Measurements from ENCODE around the gene RXRA. TPM values are rescaled to one million over a fixed set of nuclear protein-coding genes. Genes with fewer than 3 reads are reported as not detected.

RXRA gene
- total and polyA plus RNA-seq, 2 of the 13 experiments (the other 11 are each of a cell fraction or from before 2014, with no cell fraction given) = 18.9 to 29.2 TPM

DNA sequence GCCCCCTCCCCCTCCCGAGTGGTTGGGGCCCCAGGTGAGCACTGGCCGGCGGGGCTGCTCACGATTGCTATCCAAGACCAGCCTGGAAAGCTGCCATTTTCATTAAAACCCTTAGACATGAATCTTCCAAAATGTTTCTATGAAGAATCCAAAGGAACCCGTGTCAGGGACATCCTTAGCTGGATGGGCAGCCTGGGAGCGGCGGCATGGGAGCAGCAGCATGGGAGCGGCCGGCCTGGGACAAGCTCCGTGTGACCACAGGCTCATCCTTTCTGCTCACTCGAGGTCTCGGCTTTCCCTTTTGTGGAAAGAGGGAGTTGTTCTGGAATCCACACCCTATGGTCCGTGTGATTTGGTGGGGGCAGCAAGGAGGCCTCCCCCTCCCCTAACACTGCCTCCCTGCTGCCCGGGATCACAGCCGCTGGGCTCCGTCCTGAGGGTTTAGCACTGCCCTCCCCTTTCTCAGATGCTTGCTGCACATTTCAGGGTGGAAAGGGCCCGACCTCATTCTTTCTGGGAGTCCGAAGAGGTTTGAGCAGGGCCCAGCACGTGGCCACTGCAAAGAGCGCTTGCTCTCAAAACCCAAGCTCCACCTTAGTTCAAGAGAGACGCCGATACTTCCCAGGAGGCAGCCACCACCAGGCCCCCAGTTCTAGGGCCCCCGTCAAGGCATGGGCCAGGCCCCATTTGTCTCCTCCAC is 127.7 kb downstream of the RXRA start:
- no peak for TF ChIP-seq ZNF335 (CRISPR knock-in tag; IDR thresholded peaks at IDR 0.05)
- no peak for TF ChIP-seq MIXL1 (CRISPR knock-in tag; IDR thresholded peaks at IDR 0.05)
- TF ChIP-seq, protein P1, sequence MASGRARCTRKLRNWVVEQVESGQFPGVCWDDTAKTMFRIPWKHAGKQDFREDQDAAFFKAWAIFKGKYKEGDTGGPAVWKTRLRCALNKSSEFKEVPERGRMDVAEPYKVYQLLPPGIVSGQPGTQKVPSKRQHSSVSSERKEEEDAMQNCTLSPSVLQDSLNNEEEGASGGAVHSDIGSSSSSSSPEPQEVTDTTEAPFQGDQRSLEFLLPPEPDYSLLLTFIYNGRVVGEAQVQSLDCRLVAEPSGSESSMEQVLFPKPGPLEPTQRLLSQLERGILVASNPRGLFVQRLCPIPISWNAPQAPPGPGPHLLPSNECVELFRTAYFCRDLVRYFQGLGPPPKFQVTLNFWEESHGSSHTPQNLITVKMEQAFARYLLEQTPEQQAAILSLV (CRISPR knock-in tag; IDR thresholded peaks at IDR 0.05; ENCODE audit: borderline replicate concordance) = no peak
- TF ChIP-seq ZFP36 (IDR thresholded peaks at IDR 0.05; ENCODE audit: borderline replicate concordance, low read depth, low read length, partially characterized antibody) = no peak
- TF ChIP-seq GABPB1 (CRISPR knock-in tag; IDR thresholded peaks at IDR 0.05) = no peak
- TF ChIP-seq PTBP1 (IDR thresholded peaks at IDR 0.05; ENCODE audit: low read depth, low read length, poor library complexity, severe bottlenecking) = no peak
- TF ChIP-seq, protein P2, sequence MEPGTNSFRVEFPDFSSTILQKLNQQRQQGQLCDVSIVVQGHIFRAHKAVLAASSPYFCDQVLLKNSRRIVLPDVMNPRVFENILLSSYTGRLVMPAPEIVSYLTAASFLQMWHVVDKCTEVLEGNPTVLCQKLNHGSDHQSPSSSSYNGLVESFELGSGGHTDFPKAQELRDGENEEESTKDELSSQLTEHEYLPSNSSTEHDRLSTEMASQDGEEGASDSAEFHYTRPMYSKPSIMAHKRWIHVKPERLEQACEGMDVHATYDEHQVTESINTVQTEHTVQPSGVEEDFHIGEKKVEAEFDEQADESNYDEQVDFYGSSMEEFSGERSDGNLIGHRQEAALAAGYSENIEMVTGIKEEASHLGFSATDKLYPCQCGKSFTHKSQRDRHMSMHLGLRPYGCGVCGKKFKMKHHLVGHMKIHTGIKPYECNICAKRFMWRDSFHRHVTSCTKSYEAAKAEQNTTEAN (CRISPR knock-in tag; conservative IDR thresholded peaks at IDR 0.05) = no peak
- no peak for TF ChIP-seq NR1H2 (CRISPR knock-in tag; IDR thresholded peaks at IDR 0.05; ENCODE audit: borderline replicate concordance, low read depth)
- no peak for TF ChIP-seq MBNL3 (CRISPR knock-in tag; conservative IDR thresholded peaks at IDR 0.05)
- TF ChIP-seq HNRNPH1 (optimal IDR thresholded peaks at IDR 0.05; ENCODE audit: low read depth, low read length) = no peak
- FAIRE-seq = no peak
- Histone ChIP-seq H3K4me2 (ENCODE audit: low read depth, low read length) (no peak overlapping the region), H2AFZ (ENCODE audit: low read length) (no peak overlapping the region), H3K79me2 (ENCODE audit: insufficient read depth, low read length) (no peaks in the 10 kb centered on the region), H3K9me3 (ENCODE audit: low read length) (peaks cover 6% of the 10 kb centered on the region), H3K9ac (ENCODE audit: insufficient read depth, low read depth, low read length) (no peak overlapping the region), H3K4me1 (ENCODE audit: insufficient read depth, low read length) (no peaks in the 10 kb centered on the region), H4K20me1 (ENCODE audit: insufficient read depth, low read length) (no peaks in the 10 kb centered on the region), H3K27ac (ENCODE audit: extremely low read length, insufficient read depth, low read length) (no peak overlapping the region), H3K4me3 (replicated peaks in 1 of 3; ENCODE audit: insufficient read depth in 1 of 3, low read depth in 2 of 3, low read length in 3 of 3) (no peak overlapping the region), H3K36me3 (replicated peaks in 1 of 2; ENCODE audit: control insufficient read depth in 1 of 2, insufficient read depth in 2 of 2, low read length in 2 of 2) (no peaks in the 10 kb centered on the region), H3K27me3 (ENCODE audit: control insufficient read depth in 1 of 2, insufficient read depth in 2 of 2, low read length in 2 of 2) (peaks cover 2 to 34% of the 10 kb centered on the region in 2 experiments; a peak in 4 of 5 replicates)
- DNase-seq (ENCODE audit: low spot score) = no peak
- no TSS peak for BruUV-seq (replicated peaks)
- WGBS (ENCODE audit: low lambda C conversion rate) = 77% methylated on average over 8 of the region's 23 CpGs
- POLR2A ChIA-PET = no interaction called here
- in situ Hi-C loops (cut with HindIII; ENCODE audit: extremely low pct_ligation_motif_present, low pct_unique_long_range_greater_than_20kb) = loop anchor here (10.0 kb wide), 1 partner anchor 281 kb away; no protein-coding TSS in a partner anchor
- intact Hi-C loops (cut with micrococcal nuclease; ENCODE audit: unreplicated experiment) = no loop called here
- ATAC-seq = no peak
- CTCF ChIA-PET (ENCODE audit: low intra/inter-chr PET ratio, low total read pairs) = no interaction called here
